Erythroblast (primary cell): ENCODE measurements around the gene LRCH3.

Experiments used
- GATA1 ChIP-seq: IDR thresholded peaks from 2 replicates; pipeline ENCODE4 v1.6.1; 2011; ENCODE audit warnings: low read depth, mild to moderate bottlenecking, control low read depth, low read length, moderate library complexity
- POLR2A ChIP-seq: IDR thresholded peaks from 2 replicates; pipeline ENCODE4 v1.6.1; 2011; ENCODE audit warnings: mild to moderate bottlenecking, low read length

- TF ChIP-seq POLR2A (no peak), GATA1 (no peak)
Observed at GRCh38 chr3:197746209-197746608, 44.8 kb upstream of the LRCH3 start.
